Effector memory CD8-positive, alpha-beta T cell (primary cell): ENCODE data around the gene CAMTA1.
"Not testable (repeated sequence)": the region's sequence is repeated elsewhere in the genome, so short reads cannot be mapped to it uniquely, and the experiment has no call there.

Experiments
- ATAC-seq: fragments of 150-1000 bp; cut with Tn5 transposase; replicated peaks from 2 replicates; pipeline ENCODE4 v1.10.0; 2021; ENCODE audit warnings: mild to moderate bottlenecking, moderate library complexity
- DNase-seq, 3 experiments: peaks; one replicate each; pipeline ENCODE4 v3.0.0; 2021
- H3K27ac Mint-ChIP-seq, 2 donors: one replicate each; pipeline ENCODE4 v1.8.0; 2022; ENCODE audit warnings: mild to moderate bottlenecking in 2 of 2, mixed read lengths in 2 of 2, moderate library complexity in 2 of 2
- H3K27me3 Mint-ChIP-seq, 2 donors: one replicate each; pipeline ENCODE4 v1.8.0; 2022; ENCODE audit warnings: mixed read lengths in 2 of 2
- H3K36me3 Mint-ChIP-seq: one replicate; pipeline ENCODE4 v1.8.0; 2022; ENCODE audit warnings: mild to moderate bottlenecking, moderate library complexity, mixed read lengths; ENCODE audit not compliant: insufficient read depth
- H3K4me1 Mint-ChIP-seq, 2 donors: one replicate each; pipeline ENCODE4 v1.8.0; 2022; ENCODE audit warnings: low read depth in 2 of 2, mixed read lengths in 2 of 2
- H3K4me3 Mint-ChIP-seq, 2 donors: one replicate each; pipeline ENCODE4 v1.8.0; 2022; ENCODE audit warnings: mild to moderate bottlenecking in 2 of 2, mixed read lengths in 2 of 2, moderate library complexity in 2 of 2
- H3K9me3 Mint-ChIP-seq, 2 donors: one replicate each; pipeline ENCODE4 v1.8.0; 2022; ENCODE audit warnings: mixed read lengths in 2 of 2
- total RNA-seq, 9 experiments: gene quantifications; one replicate each; lab custom pipeline; 2026; lab: John Stamatoyannopoulos, UW

CAMTA1 gene, protein sequence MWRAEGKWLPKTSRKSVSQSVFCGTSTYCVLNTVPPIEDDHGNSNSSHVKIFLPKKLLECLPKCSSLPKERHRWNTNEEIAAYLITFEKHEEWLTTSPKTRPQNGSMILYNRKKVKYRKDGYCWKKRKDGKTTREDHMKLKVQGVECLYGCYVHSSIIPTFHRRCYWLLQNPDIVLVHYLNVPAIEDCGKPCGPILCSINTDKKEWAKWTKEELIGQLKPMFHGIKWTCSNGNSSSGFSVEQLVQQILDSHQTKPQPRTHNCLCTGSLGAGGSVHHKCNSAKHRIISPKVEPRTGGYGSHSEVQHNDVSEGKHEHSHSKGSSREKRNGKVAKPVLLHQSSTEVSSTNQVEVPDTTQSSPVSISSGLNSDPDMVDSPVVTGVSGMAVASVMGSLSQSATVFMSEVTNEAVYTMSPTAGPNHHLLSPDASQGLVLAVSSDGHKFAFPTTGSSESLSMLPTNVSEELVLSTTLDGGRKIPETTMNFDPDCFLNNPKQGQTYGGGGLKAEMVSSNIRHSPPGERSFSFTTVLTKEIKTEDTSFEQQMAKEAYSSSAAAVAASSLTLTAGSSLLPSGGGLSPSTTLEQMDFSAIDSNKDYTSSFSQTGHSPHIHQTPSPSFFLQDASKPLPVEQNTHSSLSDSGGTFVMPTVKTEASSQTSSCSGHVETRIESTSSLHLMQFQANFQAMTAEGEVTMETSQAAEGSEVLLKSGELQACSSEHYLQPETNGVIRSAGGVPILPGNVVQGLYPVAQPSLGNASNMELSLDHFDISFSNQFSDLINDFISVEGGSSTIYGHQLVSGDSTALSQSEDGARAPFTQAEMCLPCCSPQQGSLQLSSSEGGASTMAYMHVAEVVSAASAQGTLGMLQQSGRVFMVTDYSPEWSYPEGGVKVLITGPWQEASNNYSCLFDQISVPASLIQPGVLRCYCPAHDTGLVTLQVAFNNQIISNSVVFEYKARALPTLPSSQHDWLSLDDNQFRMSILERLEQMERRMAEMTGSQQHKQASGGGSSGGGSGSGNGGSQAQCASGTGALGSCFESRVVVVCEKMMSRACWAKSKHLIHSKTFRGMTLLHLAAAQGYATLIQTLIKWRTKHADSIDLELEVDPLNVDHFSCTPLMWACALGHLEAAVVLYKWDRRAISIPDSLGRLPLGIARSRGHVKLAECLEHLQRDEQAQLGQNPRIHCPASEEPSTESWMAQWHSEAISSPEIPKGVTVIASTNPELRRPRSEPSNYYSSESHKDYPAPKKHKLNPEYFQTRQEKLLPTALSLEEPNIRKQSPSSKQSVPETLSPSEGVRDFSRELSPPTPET (N-terminal part only)
- total RNA-seq, result 17.3 to 30.5 (median 19.5) reads per million in 9 experiments

DNA sequence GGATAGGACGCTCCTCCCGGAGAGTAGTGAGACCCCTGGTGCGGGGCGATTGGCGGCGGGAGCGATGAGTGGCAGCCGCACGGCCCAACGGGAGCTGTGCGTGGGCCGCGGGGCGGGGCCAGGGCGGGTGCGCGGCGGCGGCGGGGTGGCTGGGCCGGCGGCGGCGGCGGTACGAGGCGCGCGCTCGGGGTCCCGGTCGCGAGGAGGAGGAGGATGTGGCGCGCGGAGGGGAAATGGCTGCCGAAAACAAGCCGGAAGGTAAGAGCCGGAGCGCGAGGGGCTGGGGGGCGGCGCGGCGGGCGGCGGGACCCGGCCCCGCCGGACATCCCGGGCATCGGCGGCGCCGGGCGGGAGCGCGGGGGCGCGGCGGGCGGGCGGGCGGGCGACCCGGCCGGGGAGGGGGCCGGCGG lies at the start of gene CAMTA1:
TSS of gene CAMTA1 (plus strand) at position 137 of the 410 bp plus-strand sequence. CDS start at position 214, 77 bp downstream.
- DNase-seq, result peak in 1 of 3 experiments; percentile 97
- Mint-ChIP-seq H3K27ac (peak within 1 kb of the TSS; percentile 92 to 94), H3K4me1 (peaks cover 27 to 38% of the 10 kb centered on the region in 2 donors), H3K9me3 (no peaks in the 10 kb centered on the region), H3K27me3 (no peaks in the 10 kb centered on the region), H3K4me3 (peak within 1 kb of the TSS; percentile 91 to 92), H3K36me3 (peaks cover 22% of the 10 kb centered on the region)
- ATAC-seq, result peak; percentile 74

DNA sequence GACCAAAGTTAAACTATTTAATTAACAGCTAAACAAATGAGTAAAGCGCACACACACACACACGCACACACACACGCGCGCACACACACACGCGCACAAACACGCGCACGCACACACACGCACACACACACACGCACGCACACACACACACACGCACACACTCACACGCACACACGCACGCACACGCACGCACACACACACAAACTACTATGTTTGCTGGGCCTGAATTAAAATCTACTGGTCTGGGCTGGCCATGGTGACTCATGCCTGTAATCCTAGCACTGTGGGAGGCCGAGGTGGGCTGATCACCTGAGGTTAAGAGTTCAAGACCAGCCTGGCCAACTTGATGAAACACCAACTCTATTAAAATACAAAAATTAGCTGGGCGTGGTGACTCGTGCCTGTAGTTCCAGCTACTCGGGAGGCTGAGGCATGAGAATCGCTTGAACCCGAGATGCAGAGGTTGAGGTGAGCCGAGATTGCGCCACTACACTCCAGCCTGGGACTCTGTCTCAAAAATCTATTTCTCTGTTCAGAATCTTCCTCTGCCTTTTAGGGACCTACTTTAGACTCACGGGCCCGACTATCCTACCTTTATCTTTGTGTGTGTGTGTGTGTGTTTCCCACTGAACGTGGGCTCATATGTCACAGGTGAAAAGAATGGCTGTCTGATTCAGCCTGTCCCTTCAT lies 46.1 kb upstream of the CAMTA1 start:
- peaks cover 5 to 6% of the 10 kb centered on the region in 2 donors for H3K4me1 Mint-ChIP-seq

DNA sequence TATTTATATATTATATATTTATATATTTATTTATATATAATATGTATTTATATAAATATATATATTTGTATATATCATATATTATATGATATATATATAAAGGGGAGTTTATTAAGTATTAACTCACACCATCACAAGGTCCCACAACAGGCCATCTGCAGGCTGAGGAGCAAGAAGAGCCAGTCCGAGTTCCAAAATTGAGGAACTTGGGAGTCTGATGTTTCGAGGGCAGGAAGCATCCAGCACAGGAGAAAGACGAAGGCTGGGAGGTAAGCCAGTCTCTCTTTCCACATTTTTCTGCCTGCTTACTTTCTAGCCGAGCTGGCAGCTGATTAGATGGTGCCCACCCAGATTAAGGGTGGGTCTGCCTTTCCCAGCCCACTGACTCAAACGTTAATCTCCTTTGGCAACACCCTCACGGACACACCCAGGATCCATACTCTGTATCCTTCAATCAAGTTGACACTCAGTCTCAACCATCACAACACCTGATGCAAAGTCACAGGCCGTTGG lies 42.5 kb upstream of the CAMTA1 start:
- peak overlapping the region in 1 of 2 donors; percentile 9 for H3K27ac Mint-ChIP-seq
- DNase-seq, result not testable (repeated sequence)

More for the DNA sequence above, 46.1 kb upstream of the CAMTA1 start:
- Mint-ChIP-seq H3K27ac (no peak overlapping the region), H3K9me3 (no peaks in the 10 kb centered on the region), H3K27me3 (peaks cover 6 to 35% of the 10 kb centered on the region in 2 donors), H3K4me3 (no peak overlapping the region), H3K36me3 (peaks cover 7% of the 10 kb centered on the region)
- ATAC-seq (no peak), DNase-seq (no peak)

DNA sequence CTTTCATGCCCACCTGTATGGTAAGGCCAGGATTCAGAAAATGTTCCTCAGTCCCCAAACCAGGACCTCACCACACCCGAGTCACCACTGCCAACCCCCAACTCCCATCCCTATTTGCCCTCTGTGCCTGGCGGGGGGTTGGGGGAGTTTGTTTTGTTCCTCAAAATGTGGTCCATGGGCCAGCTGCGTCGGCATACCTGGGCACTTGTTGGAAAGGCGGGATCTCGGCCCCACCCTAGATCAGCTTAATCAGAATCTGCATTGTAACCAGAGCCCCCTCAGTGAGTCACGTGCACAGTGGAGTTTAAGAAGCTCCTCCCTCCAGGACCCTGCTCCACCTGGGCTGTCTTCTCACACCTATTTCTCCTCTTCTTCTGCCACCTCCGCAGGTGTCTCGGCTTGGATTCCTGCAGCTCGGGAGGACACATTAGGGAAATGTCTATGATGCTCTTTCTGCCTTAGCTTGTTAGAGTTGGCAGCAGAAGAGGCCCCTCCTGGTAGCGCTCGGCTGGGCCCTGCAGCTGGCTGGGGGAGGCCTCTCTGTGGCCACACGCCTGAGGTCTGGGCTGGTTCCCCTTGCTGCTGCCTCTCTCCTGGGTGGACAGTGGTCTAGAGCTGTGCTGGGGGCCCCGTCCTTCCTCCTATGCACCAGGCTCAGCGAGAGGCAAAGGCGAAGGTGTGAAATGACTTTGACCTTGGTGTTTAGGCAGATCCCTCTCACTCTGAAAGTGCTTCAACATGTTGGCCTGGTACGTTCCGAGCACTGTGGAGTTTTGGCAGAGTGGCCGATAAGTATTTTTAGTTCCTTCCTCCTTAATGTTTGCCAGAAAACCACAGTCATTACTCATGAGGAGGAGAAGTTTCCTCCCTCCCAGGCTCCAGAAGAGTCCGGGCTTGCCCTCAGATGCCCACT lies 41.8 kb upstream of the CAMTA1 start:
- ATAC-seq (peak; percentile 44), DNase-seq (peak in 1 of 3 experiments; percentile 7)
- H3K36me3 Mint-ChIP-seq, result peaks cover 7% of the 10 kb centered on the region
- H3K4me1 Mint-ChIP-seq, result peaks cover 5 to 6% of the 10 kb centered on the region in 2 donors
- H3K27me3 Mint-ChIP-seq, result peaks cover 9 to 21% of the 10 kb centered on the region in 2 donors
- H3K4me3 Mint-ChIP-seq, result no peak overlapping the region
- no peaks in the 10 kb centered on the region for H3K9me3 Mint-ChIP-seq
- H3K27ac Mint-ChIP-seq, result peak overlapping the region in 1 of 2 donors; percentile 9

More for the DNA sequence above, 42.5 kb upstream of the CAMTA1 start:
- H3K27me3 Mint-ChIP-seq, result peaks cover 10 to 14% of the 10 kb centered on the region in 2 donors
- not testable (repeated sequence) for H3K4me3 Mint-ChIP-seq, H3K9me3 Mint-ChIP-seq, H3K36me3 Mint-ChIP-seq, H3K4me1 Mint-ChIP-seq, ATAC-seq

DNA sequence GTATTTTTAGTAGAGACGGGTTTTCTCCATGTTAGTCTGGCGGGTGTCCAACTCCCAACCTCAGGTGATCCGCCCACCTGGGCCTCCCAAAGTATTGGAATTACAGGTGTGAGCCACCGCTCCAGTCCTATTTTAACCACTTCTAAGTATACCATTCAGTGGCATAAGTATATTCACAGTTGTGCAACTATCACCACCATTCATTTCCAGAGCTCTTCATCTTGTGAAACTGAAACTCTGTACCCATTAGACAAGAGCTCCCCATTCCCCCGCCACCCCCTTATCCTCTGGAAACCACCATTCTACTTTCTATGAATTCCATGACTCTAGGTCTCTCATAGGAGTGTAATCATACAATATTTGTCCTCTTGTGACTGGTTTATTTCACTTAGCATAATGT lies 40.2 kb upstream of the CAMTA1 start:
- Mint-ChIP-seq H3K4me1 (peaks cover 5 to 6% of the 10 kb centered on the region in 2 donors), H3K36me3 (peaks cover 7% of the 10 kb centered on the region), H3K27me3 (peaks cover 9 to 32% of the 10 kb centered on the region in 2 donors), H3K27ac (no peak overlapping the region), H3K4me3 (no peak overlapping the region), H3K9me3 (no peaks in the 10 kb centered on the region)
- no peak for DNase-seq
- ATAC-seq, result no peak

DNA sequence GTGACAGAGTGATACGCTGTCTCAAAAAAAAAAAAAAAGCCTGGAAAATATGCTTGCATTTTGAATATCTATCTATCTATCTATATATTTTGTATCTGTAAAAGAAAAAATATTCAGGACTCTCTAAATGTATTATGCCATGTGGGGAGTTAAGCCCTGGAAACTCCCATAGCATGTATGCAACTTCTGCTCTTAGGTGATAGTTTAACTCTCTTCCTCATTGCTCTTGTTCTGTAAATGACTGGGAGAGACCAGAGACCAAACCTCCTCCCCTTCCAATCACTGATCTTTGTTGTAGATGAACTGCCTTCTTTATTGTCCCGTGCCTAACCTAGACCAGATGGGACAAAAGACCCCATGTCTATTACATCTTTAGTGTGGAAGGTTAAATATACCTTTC lies 37.6 kb upstream of the CAMTA1 start:
- H3K4me1 Mint-ChIP-seq, result peaks cover 5 to 6% of the 10 kb centered on the region in 2 donors
- no peak overlapping the region for H3K4me3 Mint-ChIP-seq
- no peak overlapping the region for H3K27ac Mint-ChIP-seq
- H3K36me3 Mint-ChIP-seq, result peaks cover 7% of the 10 kb centered on the region
- no peaks in the 10 kb centered on the region for H3K9me3 Mint-ChIP-seq
- no peak for ATAC-seq
- peaks cover 25 to 39% of the 10 kb centered on the region in 2 donors for H3K27me3 Mint-ChIP-seq
- no peak for DNase-seq

DNA sequence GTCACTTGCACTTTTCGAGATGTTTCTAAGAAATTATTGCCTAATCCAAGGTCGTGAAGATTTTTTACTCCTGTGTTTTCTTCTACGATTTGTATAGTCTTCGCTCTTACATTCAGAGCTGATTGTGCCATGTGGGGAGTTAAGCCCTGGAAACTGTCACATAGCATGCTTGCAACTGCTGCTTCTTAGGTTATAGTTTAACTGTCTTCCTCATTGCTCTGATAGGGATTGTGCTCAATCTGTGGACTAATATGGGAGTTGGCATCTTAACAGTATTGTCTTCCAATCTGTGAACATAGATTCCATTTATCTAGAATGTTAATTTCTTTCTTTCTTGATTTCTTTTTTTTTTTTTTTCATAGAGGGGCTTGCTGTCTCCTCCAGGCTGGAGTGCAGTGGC lies 34.8 kb upstream of the CAMTA1 start:
- no peak for ATAC-seq
- no peak for DNase-seq
- H3K4me1 Mint-ChIP-seq, result no peaks in the 10 kb centered on the region
- H3K27me3 Mint-ChIP-seq, result peaks cover 50 to 56% of the 10 kb centered on the region in 2 donors
- no peak overlapping the region for H3K4me3 Mint-ChIP-seq
- no peak overlapping the region for H3K27ac Mint-ChIP-seq
- H3K36me3 Mint-ChIP-seq, result no peaks in the 10 kb centered on the region
- H3K9me3 Mint-ChIP-seq, result no peaks in the 10 kb centered on the region

DNA sequence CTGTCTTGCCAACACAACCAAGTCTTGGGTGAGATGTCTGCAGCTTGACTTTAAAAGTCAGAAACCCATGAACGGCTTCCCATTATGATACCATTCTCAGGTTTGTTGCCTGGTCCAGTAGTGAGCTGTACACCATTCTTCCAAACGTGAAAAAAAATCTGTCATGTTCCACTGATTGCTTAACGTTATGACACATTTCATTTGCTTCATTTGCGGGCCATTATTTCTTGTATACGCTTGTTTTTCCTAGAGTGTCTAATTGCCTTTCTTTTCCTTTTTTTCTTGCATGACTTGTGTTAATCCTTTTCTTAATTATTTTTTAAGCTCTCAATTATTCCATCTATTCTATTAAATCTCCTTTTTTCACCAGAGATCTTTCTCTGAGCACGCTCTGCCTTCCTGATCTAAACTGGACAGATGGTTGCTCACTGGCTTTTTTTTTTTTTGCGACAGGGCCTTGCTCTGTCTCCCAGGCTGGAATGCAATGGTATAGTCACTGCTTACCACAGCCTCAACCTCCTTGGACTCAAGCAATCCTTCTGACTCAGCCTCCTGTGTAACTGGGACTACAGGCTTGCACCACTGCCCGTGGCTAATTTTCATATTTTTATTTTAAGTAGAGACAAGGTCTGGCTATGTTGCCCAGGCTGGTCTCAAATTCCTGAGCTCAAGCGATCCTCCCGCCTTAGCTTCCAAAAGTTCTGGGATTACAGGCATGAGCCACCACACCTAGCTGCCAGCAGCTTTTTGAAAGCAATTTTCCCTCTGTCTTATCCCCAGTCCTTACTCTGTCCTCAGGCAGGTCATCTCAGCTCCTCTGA lies 31.7 kb upstream of the CAMTA1 start:
- no peak for ATAC-seq

DNA sequence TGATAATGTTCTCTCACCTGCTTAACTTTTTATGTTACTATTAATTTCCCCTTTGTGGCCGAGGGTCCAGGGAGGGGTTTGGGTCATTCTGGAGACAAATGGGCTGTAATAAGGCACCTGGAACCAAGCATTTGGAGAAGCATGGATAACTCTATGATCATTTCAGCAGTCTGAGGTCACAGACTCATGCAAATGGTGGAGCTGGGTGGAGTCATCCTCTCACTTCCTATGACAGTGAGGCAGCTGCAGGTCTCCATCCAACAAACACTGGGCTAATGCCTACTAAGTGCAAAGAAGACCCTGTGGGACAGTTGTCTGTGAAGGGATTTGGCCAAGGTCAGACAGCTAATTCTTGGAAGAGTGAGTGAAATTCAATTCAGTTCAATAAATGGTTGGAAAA lies 28.8 kb upstream of the CAMTA1 start:
- peaks cover 38 to 67% of the 10 kb centered on the region in 2 donors for H3K27me3 Mint-ChIP-seq
- H3K9me3 Mint-ChIP-seq, result no peaks in the 10 kb centered on the region
- peaks cover 3% of the 10 kb centered on the region for H3K36me3 Mint-ChIP-seq
- no peak for DNase-seq
- no peak overlapping the region for H3K4me3 Mint-ChIP-seq
- no peak overlapping the region for H3K27ac Mint-ChIP-seq
- no peak for ATAC-seq
- no peaks in the 10 kb centered on the region for H3K4me1 Mint-ChIP-seq

More for the DNA sequence above, 31.7 kb upstream of the CAMTA1 start:
- no peaks in the 10 kb centered on the region for H3K4me1 Mint-ChIP-seq
- H3K27me3 Mint-ChIP-seq, result peaks cover 44 to 55% of the 10 kb centered on the region in 2 donors
- DNase-seq, result no peak
- no peak overlapping the region for H3K4me3 Mint-ChIP-seq
- no peak overlapping the region for H3K27ac Mint-ChIP-seq
- no peaks in the 10 kb centered on the region for H3K36me3 Mint-ChIP-seq
- H3K9me3 Mint-ChIP-seq, result no peaks in the 10 kb centered on the region

DNA sequence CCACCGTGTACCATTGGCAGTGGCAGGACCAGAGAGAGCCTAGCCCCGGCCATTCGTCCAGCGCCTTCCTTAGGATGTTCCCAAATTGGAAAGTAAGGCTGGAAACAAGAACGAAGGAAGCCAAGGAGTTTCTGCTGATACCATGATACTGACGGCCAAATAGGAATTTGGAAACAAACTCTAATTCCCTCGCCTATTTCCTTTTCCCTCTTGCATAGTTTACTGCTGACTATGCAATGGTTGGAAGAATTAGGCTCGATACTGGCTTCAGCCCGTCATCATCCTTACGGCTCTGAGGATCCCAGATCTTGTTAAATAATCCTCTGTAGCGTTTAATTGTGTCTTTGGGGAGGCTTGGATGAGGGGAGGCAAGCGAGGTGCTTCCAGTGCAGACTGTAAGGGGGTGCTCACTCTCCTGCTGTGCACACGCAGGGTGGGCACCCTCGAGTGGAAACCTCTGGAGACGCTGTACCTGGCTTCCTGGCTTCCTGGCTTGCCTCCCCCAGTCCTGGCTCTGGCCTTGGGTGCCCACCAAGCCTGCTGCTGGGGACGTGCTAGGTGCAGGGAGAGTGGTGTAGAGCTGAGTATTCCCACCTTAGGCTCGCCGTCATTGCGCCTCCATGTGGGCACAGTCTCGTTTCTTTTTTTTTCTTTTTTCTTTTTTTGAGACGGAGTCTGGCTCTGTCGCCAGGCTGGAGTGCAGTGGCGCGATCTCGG lies 27.4 kb upstream of the CAMTA1 start:
- ATAC-seq, result no peak
- Mint-ChIP-seq H3K27me3 (peaks cover 32 to 64% of the 10 kb centered on the region in 2 donors), H3K27ac (no peak overlapping the region), H3K36me3 (peaks cover 3% of the 10 kb centered on the region), H3K4me3 (no peak overlapping the region), H3K9me3 (no peaks in the 10 kb centered on the region), H3K4me1 (no peaks in the 10 kb centered on the region)
- no peak for DNase-seq
